HEK293 (cell line): ENCODE measurements around the gene IL6R.

ENCODE experiments used
- CTCF ChIA-PET: fragments of 350-600 bp; formaldehyde crosslinking; extraction: SDS; loops from one replicate; lab custom pipeline; 2021; ENCODE audit warnings: antibody characterized with exemption; lab: Yijun Ruan, JAX
- POLR2A ChIA-PET: fragments of 300-600 bp; formaldehyde crosslinking; extraction: SDS; loops from one replicate; lab custom pipeline; 2020; ENCODE audit warnings: antibody characterized with exemption, inconsistent platforms; lab: Yijun Ruan, JAX
- H3K27ac ChIP-seq: fragments of 200-500 bp; sonication (Bioruptor generic); 2 replicates; pipeline ENCODE4 v1.5.1; 2014; ENCODE audit warnings: low read depth, low read length, control low read depth, inconsistent platforms; ENCODE audit errors: extremely low read depth
- H3K36me3 ChIP-seq, 2 experiments: fragments of 200-500 bp in 1 of 2; sonication (Bioruptor generic) in 1 of 2; 1 replicate in 1 of 2; 2 replicates in 1 of 2; pipeline ENCODE4 v1.5.1; 2014 to 2017; ENCODE audit warnings: inconsistent platforms in 2 of 2, low read length in 2 of 2; ENCODE audit not compliant: control insufficient read depth in 2 of 2, insufficient read depth in 1 of 2
- H3K4me1 ChIP-seq: fragments of 200-500 bp; sonication (Bioruptor generic); 2 replicates; pipeline ENCODE4 v1.5.1; 2014; ENCODE audit warnings: mild to moderate bottlenecking, low read length, inconsistent platforms; ENCODE audit not compliant: control insufficient read depth, insufficient read depth
- H3K4me3 ChIP-seq: 2 replicates; pipeline ENCODE4 v1.5.1; 2011; ENCODE audit warnings: low read depth, mild to moderate bottlenecking, control low read depth, low read length, moderate library complexity
- H3K9me3 ChIP-seq: fragments of 200-500 bp; sonication (Bioruptor generic); 2 replicates; pipeline ENCODE4 v1.5.1; 2014; ENCODE audit warnings: low read depth, low read length, inconsistent platforms; ENCODE audit not compliant: control insufficient read depth, insufficient read depth
- EGR2 ChIP-seq: fragments of 450-650 bp; formaldehyde crosslinking; IDR thresholded peaks from 2 replicates; pipeline ENCODE4 v1.5.1; 2016; ENCODE audit warnings: low read depth, missing biosample characterization, missing genetic modification characterization
- GLI2 ChIP-seq: fragments of 450-650 bp; formaldehyde crosslinking; IDR thresholded peaks from 2 replicates; pipeline ENCODE4; 2017; ENCODE audit warnings: missing biosample characterization, missing genetic modification characterization, low read depth, borderline replicate concordance
- GLIS1 ChIP-seq: fragments of 450-650 bp; formaldehyde crosslinking; IDR thresholded peaks from 2 replicates; pipeline ENCODE4 v1.5.1; 2016; ENCODE audit warnings: missing biosample characterization, missing genetic modification characterization
- HOXA7 ChIP-seq: sonication (generic); formaldehyde crosslinking; IDR thresholded peaks from 2 replicates; pipeline ENCODE4 v1.8.1; 2022; ENCODE audit warnings: missing genetic modification reagents, borderline replicate concordance
- KLF9 ChIP-seq: fragments of 450-650 bp; formaldehyde crosslinking; IDR thresholded peaks from 2 replicates; pipeline ENCODE4 v1.5.1; 2016; ENCODE audit warnings: missing biosample characterization, missing genetic modification characterization, low read depth
- OSR2 ChIP-seq: fragments of 450-650 bp; formaldehyde crosslinking; IDR thresholded peaks from 2 replicates; pipeline ENCODE4 v1.5.1; 2016; ENCODE audit warnings: missing biosample characterization, missing genetic modification characterization
- PRDM2 ChIP-seq: fragments of 450-650 bp; formaldehyde crosslinking; IDR thresholded peaks from 2 replicates; pipeline ENCODE4 v1.5.1; 2016; ENCODE audit warnings: missing biosample characterization, missing genetic modification characterization, borderline replicate concordance
- REST ChIP-seq: fragments of 450-650 bp; formaldehyde crosslinking; IDR thresholded peaks from 2 replicates; pipeline ENCODE4 v1.5.1; 2016; ENCODE audit warnings: missing biosample characterization, missing genetic modification characterization
- YY1 ChIP-seq: fragments of 450-650 bp; formaldehyde crosslinking; IDR thresholded peaks from 2 replicates; pipeline ENCODE4 v1.5.1; 2018; ENCODE audit warnings: missing biosample characterization, missing genetic modification characterization
- ZFP3 ChIP-seq: fragments of 450-650 bp; formaldehyde crosslinking; IDR thresholded peaks from 2 replicates; pipeline ENCODE4 v1.5.1; 2016; ENCODE audit warnings: low read depth, missing biosample characterization, missing genetic modification characterization
- ZNF146 ChIP-seq: fragments of 450-650 bp; formaldehyde crosslinking; IDR thresholded peaks from 2 replicates; pipeline ENCODE4 v1.5.1; 2016; ENCODE audit warnings: missing biosample characterization, missing genetic modification characterization
- ZNF18 ChIP-seq: fragments of 450-650 bp; formaldehyde crosslinking; IDR thresholded peaks from 2 replicates; pipeline ENCODE4 v1.5.1; 2016; ENCODE audit warnings: missing biosample characterization, missing genetic modification characterization
- ZNF2 ChIP-seq: fragments of 450-650 bp; formaldehyde crosslinking; IDR thresholded peaks from 2 replicates; pipeline ENCODE4 v1.5.1; 2016; ENCODE audit warnings: missing biosample characterization, missing genetic modification characterization
- ZNF221 ChIP-seq: fragments of 450-650 bp; formaldehyde crosslinking; IDR thresholded peaks from 2 replicates; pipeline ENCODE4 v1.5.1; 2017; ENCODE audit warnings: missing biosample characterization, missing genetic modification characterization, borderline replicate concordance
- ZNF274 ChIP-seq, 2 experiments: fragments of 200-500 bp in 1 of 2; fragments of 450-650 bp in 1 of 2; sonication (Bioruptor generic) in 1 of 2; formaldehyde crosslinking in 1 of 2; IDR thresholded peaks; 2 replicates each; pipeline versions ENCODE4 v1.5.1 to v1.6.1; 2014 to 2016; ENCODE audit warnings: borderline replicate concordance in 1 of 2, inconsistent platforms in 1 of 2, low read length in 1 of 2, missing biosample characterization in 1 of 2, missing genetic modification characterization in 1 of 2
- ZNF335 ChIP-seq: fragments of 450-650 bp; formaldehyde crosslinking; conservative IDR thresholded peaks from 2 replicates; pipeline ENCODE4 v1.5.1; 2016; ENCODE audit warnings: missing biosample characterization, missing genetic modification characterization
- ZNF350 ChIP-seq: fragments of 450-650 bp; formaldehyde crosslinking; IDR thresholded peaks from 2 replicates; pipeline ENCODE4 v1.5.0; 2017; ENCODE audit warnings: missing biosample characterization, mild to moderate bottlenecking, missing genetic modification characterization
- ZNF433 ChIP-seq: fragments of 450-650 bp; formaldehyde crosslinking; IDR thresholded peaks from 2 replicates; pipeline ENCODE4 v1.5.1; 2016; ENCODE audit warnings: missing biosample characterization, missing genetic modification characterization, low read depth
- ZNF501 ChIP-seq: fragments of 450-650 bp; formaldehyde crosslinking; IDR thresholded peaks from 2 replicates; pipeline ENCODE4 v1.5.1; 2016; ENCODE audit warnings: missing biosample characterization, missing genetic modification characterization
- ZNF548 ChIP-seq: fragments of 450-650 bp; formaldehyde crosslinking; IDR thresholded peaks from 2 replicates; pipeline ENCODE4 v1.5.1; 2016; ENCODE audit warnings: missing biosample characterization, missing genetic modification characterization
- ZNF560 ChIP-seq: fragments of 450-650 bp; formaldehyde crosslinking; IDR thresholded peaks from 2 replicates; pipeline ENCODE4 v1.5.1; 2017; ENCODE audit warnings: missing biosample characterization, missing genetic modification characterization, borderline replicate concordance
- ZNF585B ChIP-seq: fragments of 450-650 bp; formaldehyde crosslinking; IDR thresholded peaks from 2 replicates; pipeline ENCODE4 v1.5.1; 2016; ENCODE audit warnings: missing biosample characterization, missing genetic modification characterization
- ZNF596 ChIP-seq: fragments of 450-650 bp; IDR thresholded peaks from 2 replicates; pipeline ENCODE4 v1.5.0; 2018; ENCODE audit warnings: missing biosample characterization, mild to moderate bottlenecking, missing genetic modification characterization, moderate library complexity
- ZNF701 ChIP-seq: fragments of 450-650 bp; formaldehyde crosslinking; IDR thresholded peaks from 2 replicates; pipeline ENCODE4 v1.5.1; 2016; ENCODE audit warnings: missing biosample characterization, missing genetic modification characterization

Gene IL6R

GRCh38 chr1:154499446-154499845, 94.3 kb downstream of the IL6R start:
- Histone ChIP-seq H3K36me3 (no peaks in the 10 kb centered on the region), H3K27ac (no peak overlapping the region), H3K4me3 (no peak overlapping the region), H3K4me1 (no peaks in the 10 kb centered on the region), H3K9me3 (no peaks in the 10 kb centered on the region)
- POLR2A ChIA-PET: no interaction called here
- no peak for TF ChIP-seq GLIS1 (tag by site-specific recombination)
- no peak for TF ChIP-seq PRDM2 (tag by site-specific recombination)
- TF ChIP-seq EGR2 (tag by site-specific recombination): no peak
- TF ChIP-seq ZNF2 (tag by site-specific recombination): no peak
- TF ChIP-seq ZNF274 (IDR thresholded peaks at IDR 0.05; ENCODE audit: low read length): no peak
- TF ChIP-seq ZNF274 (tag by site-specific recombination; IDR thresholded peaks at IDR 0.05; ENCODE audit: borderline replicate concordance): no peak
- no peak for TF ChIP-seq ZNF146 (tag by site-specific recombination)
- TF ChIP-seq YY1: no peak
- TF ChIP-seq ZNF335 (tag by site-specific recombination): no peak
- TF ChIP-seq KLF9 (tag by site-specific recombination): no peak
- no peak for TF ChIP-seq ZNF596 (tag by site-specific recombination)
- no peak for TF ChIP-seq ZNF433 (tag by site-specific recombination)
- no peak for TF ChIP-seq ZFP3 (tag by site-specific recombination)
- TF ChIP-seq ZNF548 (tag by site-specific recombination): no peak
- TF ChIP-seq ZNF221: no peak
- TF ChIP-seq OSR2: no peak
- no peak for TF ChIP-seq GLI2 (tag by site-specific recombination)
- TF ChIP-seq ZNF350: no peak
- no peak for TF ChIP-seq HOXA7 (CRISPR knock-in tag)
- CTCF ChIA-PET: interaction anchor here (1.2 kb wide), 1 partner anchor 68 kb away, joined by 3 read pairs; the partner anchor contains the start of gene CHRNB2

GRCh38 chr1:154500533-154500932, 95.4 kb downstream of the IL6R start:
- ChIA-PET POLR2A (no interaction called here), CTCF (interaction anchor here (0.7 to 1.3 kb wide), 2 partner anchors 46 to 162 kb away, joined by 3 to 5 read pairs; no protein-coding TSS in a partner anchor)
- Histone ChIP-seq H3K4me3 (no peak overlapping the region), H3K36me3 (no peaks in the 10 kb centered on the region), H3K4me1 (no peaks in the 10 kb centered on the region), H3K9me3 (no peaks in the 10 kb centered on the region), H3K27ac (no peak overlapping the region)
- TF ChIP-seq ZNF501 (tag by site-specific recombination) (no peak), ZNF18 (tag by site-specific recombination) (no peak), ZNF335 (tag by site-specific recombination) (no peak), ZNF560 (tag by site-specific recombination) (no peak), REST (peak; percentile 40; the same call in 1 of the 2 replicates), ZNF585B (tag by site-specific recombination) (no peak), ZNF701 (tag by site-specific recombination) (no peak)
